Midbrain (tissue), 1 donor: ENCODE data around the gene PLEKHA3.
"Not testable (repeated sequence)": the region's sequence is repeated elsewhere in the genome, so short reads cannot be mapped to it uniquely, and the experiment has no call there.

Experiments
- DNase-seq: peaks from one replicate; lab custom pipeline; 2025; lab: John Stamatoyannopoulos, UW

The PLEKHA3 gene

DNA sequence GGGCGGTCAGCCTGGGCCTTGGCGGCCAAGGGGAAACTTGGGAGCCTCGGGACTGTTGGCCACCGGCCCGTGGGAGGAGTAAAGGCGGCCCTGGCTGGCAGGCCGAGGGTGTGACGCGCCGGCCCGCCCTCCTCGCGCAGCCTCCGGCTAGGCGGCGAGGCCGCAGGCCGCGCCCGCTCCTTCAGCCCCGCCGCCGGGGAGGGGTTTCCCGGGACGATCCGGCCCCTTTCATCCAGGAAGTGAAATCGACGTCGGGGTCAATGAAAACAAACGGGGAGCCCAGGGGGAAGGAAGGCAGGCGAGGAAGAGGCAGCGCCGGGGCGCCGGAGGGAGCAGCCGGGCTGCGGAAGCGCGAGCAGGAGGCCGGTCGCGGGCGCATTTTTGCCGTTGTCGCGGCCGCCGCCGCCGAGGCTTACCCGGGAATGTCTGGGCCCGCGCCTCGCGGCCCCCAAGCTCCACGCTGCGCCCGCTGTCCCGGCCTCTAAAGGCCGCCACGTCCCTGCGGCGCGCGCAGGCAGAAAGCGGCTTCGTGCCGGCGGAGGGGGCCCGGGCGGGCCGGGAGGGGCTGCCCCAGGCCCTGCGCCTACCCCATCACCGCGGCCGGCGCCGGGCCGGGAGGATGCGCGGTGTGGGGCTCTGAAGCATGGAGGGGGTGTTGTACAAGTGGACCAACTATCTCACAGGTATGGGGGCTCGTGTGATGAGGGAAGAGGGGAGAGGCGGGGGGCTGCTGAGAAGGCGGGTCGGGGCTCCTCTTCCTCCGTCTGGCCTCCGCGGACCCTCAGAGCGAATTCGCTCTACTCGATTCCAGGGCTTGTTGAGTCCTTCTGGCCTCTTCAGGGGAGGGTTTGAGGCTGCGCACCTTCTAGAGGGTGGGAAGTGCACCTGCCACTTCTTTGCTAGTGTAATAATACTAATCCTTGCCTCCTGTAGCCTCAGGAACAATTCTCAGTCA is at the start of gene PLEKHA3:
TSS of gene PLEKHA3 (plus strand) at position 231 of the 955 bp plus-strand sequence. CDS start at position 644, 413 bp downstream.
- DNase-seq, result peak; percentile 95

- DNase-seq, result no peak
Measured at GRCh38 chr2:178436662-178437061, 43.6 kb upstream of the PLEKHA3 start.

GRCh38 chr2:178441426-178441825 is 38.8 kb upstream of the PLEKHA3 start:
- DNase-seq, result no peak

GRCh38 chr2:178448968-178449661 is 31.1 kb upstream of the PLEKHA3 start:
- no peak for DNase-seq

- peak; percentile 59 for DNase-seq
Measured at GRCh38 chr2:178449700-178450523, 30.3 kb upstream of the PLEKHA3 start.

GRCh38 chr2:178450524-178450773 is 29.8 kb upstream of the PLEKHA3 start:
- no peak for DNase-seq

DNA sequence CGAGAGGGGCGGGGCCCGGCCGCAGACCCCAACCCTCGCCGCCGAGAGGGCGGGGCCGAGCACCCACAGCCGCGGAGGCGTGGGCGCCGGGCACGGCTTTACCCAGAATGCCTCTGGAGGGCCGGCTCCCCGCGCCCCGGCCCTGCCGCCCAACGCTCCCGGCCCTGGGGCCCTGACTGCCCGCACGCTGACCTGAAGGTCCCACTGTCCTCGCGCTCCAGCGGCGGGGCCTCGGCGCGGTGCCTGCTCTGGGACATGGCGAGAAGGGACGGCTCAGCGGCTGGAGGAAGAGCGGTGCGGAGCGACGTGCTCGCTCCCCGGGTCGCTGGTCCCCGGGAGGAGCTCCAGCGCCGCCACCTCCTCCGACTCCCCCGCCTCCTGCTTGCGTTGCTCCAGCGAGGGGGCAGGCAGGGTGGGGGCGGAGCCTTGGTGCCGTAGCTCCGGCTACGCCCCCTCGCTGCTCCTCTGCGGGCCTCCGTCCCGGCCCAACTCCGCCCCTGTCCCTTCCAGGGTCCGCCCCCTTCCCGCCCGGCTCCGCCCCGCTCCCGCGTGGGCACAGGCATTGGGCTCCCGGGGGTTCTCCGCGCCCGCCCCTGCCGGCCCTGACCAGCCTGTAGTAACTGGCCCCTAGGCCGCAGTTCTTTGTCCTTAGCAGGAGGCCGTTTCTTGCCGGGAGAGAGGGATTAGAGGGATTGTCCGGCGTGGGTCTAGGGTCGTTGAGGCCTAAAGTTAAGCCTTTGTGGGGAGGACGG is 29.3 kb upstream of the PLEKHA3 start, which contains the start of the genes PJVK and PRKRA:
TSS of gene PJVK (plus strand) at position 605 of the 752 bp plus-strand sequence. CDS start 2,032 bp downstream, outside the sequence.
TSS of gene PRKRA (minus strand) at position 402 of the 752 bp plus-strand sequence. CDS start at position 257, 145 bp downstream.
- peak; percentile 99 for DNase-seq

GRCh38 chr2:178452334-178452733 is 27.9 kb upstream of the PLEKHA3 start:
- DNase-seq, result no peak

GRCh38 chr2:178452870-178453269 is 27.4 kb upstream of the PLEKHA3 start:
- DNase-seq, result no peak

- DNase-seq, result no peak
Measured at GRCh38 chr2:178455947-178456346, 24.3 kb upstream of the PLEKHA3 start.

DNA sequence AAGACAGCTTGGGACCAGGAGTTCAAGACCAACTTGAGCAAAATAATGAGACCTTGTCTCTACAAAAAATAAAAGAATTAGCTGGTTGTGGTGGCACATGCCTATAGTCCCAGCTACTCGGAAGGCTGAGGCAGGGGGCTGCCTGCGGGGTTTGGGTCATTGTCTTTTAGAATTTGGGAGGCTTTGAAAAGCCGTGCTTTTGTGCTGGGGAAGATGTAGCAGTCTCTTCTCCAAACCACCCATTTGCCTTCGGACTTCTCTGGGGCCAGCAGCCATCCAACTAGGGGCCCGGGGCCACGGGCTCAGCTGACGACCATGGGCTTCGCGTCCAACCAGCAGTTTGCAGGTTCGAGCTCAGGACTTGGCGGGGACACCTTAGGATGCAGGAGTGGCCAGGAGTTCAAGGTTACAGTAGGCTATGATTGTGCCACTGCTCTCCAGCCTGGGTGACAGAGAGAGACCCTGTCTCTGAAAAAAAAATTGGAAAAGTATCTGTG is 22.8 kb upstream of the PLEKHA3 start:
- DNase-seq, result no peak

DNA sequence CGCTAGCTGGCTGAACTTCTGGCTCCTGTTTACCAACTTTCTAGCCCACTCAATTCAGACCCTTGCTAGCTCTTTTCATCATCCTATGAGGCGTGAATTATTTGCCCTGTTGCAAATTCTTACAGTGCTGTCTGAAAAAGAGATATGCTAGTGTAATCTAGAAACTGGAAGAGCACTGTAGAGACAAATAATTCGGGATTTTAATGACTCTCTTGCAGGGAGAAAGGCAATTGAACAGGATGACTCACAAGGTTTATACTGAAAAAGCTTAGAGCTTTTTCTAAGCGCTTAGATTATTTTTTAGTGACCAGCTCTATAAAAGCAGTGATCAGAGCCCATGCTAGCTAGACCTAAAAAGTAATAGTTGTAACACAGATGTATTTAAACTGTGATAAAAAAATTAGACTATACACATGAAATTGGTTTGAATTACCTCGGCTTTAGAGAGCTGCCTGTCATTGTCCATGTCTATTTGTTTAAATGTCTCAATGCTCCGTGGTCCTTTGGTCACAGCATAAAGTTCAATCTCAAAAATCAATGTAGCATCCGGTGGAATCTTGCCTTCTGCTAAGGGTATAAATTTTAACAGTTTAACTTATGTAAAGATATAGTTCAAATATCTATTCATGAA is 10.9 kb upstream of the PLEKHA3 start:
- DNase-seq, result no peak

DNA sequence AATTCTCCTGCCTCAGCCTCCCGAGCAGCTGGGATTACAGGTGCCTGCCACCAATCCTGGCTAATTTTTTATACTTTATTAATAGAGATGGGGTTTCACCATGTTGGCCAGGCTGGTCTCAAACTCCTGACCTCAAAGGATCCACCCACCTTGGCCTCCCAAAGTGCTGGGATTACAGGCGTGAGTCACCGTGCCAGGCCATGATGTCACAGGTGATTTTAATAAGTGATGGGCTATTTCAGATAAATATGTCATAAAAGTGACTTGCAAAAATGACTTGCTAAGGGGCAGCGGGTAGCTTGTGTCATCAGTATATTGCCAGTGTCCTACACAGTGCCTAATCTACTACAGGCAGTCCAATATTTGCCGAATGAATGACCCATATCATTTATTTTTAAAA is 8.9 kb upstream of the PLEKHA3 start:
- DNase-seq, result not testable (repeated sequence)

DNA sequence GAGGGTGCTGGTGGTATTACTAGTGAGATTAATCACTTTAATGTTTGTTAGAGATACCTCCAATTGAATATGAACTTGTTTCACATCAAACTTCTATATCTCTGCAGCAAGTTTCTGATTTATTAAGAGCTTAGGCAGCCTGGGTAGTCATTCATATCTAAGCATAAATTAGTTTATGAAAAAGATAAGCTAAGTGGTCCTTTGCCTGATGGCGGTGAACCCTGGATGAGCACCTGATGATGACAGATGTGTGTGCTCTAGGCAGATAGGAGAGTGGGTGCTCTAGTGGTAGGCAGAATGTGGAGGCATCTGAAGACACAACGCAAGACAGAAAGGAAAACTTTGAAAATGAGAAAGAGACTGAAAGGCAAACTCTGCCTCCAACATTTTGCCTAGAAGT is 6.9 kb upstream of the PLEKHA3 start:
- DNase-seq, result no peak

DNA sequence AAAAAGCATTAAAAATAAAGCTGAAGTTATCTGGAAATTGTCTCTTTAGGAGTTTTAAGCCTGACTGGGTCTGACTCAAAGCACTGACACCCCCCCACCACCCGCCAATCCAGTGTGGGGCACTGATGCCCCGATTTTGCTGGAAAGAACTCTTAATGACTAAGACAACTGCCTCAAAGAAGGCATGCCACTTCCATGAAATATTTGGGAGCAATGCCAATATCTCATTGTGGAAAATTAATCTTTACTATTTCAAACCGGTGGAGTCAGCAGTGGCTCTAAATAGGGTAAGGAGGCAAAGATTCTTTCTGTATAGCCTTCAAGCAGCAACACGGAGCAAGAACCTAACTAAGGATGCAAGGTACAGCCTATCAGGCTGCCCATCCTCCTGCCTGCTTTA is 6.3 kb upstream of the PLEKHA3 start:
- DNase-seq, result no peak

- no peak for DNase-seq
Measured at GRCh38 chr2:178474560-178474959, 5.7 kb upstream of the PLEKHA3 start.

- no peak for DNase-seq
Measured at GRCh38 chr2:178476477-178476876, 3.8 kb upstream of the PLEKHA3 start.

GRCh38 chr2:178477443-178478129 is 2.7 kb upstream of the PLEKHA3 start:
- no peak for DNase-seq

- no peak for DNase-seq
Measured at GRCh38 chr2:178478130-178478438, 2.2 kb upstream of the PLEKHA3 start.
